Transverse colon (tissue), 4 donors: ENCODE measurements around the gene STXBP5L. TPM values are rescaled to one million over a fixed set of nuclear protein-coding genes. Genes with fewer than 3 reads are reported as not detected.
"Not testable (repeated sequence)": the region's sequence is repeated elsewhere in the genome, so short reads cannot be mapped to it uniquely, and the experiment has no call there.

ENCODE experiments used
- DNase-seq: peaks from one replicate; pipeline ENCODE4 v3.0.0-alpha.2; 2019
- H3K27ac ChIP-seq, 4 donors: fragments of 200-600 bp; sonication (generic); 2 replicates each; pipeline ENCODE4 v1.5.1; 2016 to 2018; ENCODE audit warnings: inconsistent platforms in 4 of 4
- H3K27me3 ChIP-seq: fragments of 200-600 bp; sonication (generic); 2 replicates; pipeline ENCODE4 v1.5.1; 2017; ENCODE audit warnings: inconsistent platforms
- H3K36me3 ChIP-seq, 4 donors: fragments of 200-600 bp; sonication (generic); 2 replicates each; pipeline ENCODE4 v1.5.1; 2017 to 2019; ENCODE audit warnings: inconsistent platforms in 4 of 4
- H3K4me1 ChIP-seq, 4 donors: fragments of 200-600 bp; sonication (generic); 2 replicates each; pipeline ENCODE4 v1.5.1; 2017 to 2020; ENCODE audit warnings: inconsistent platforms in 4 of 4
- H3K4me3 ChIP-seq, 4 donors: fragments of 200-600 bp; sonication (generic); 1 replicate in 1 of 4; 2 replicates in 3 of 4; pipeline versions ENCODE4 v1.5.1 to v1.6.1; 2017 to 2019; ENCODE audit warnings: inconsistent platforms in 4 of 4
- H3K9me3 ChIP-seq, 2 donors: fragments of 200-600 bp; sonication (generic); 2 replicates each; pipeline ENCODE4 v1.5.1; 2017 to 2019; ENCODE audit warnings: inconsistent platforms in 2 of 2
- EP300 ChIP-seq: sonication (generic); formaldehyde crosslinking; IDR thresholded peaks from one replicate; pipeline ENCODE4 v1.6.1; 2017; ENCODE audit warnings: antibody characterized with exemption, low read depth
- POLR2A ChIP-seq: fragments of 450-650 bp; IDR thresholded peaks from one replicate; pipeline ENCODE4 v1.6.1; 2016; ENCODE audit warnings: antibody characterized with exemption, mild to moderate bottlenecking, moderate library complexity
- POLR2AphosphoS5 ChIP-seq, 3 donors: sonication (generic); formaldehyde crosslinking; IDR thresholded peaks; one replicate each; pipeline ENCODE4 v1.6.1; 2016; ENCODE audit warnings: antibody characterized with exemption in 3 of 3
- WGBS, 2 donors: methylation state at CpG; one replicate each; pipeline ENCODE4 v1.1.5; 2018; ENCODE audit warnings: low coverage in 1 of 2; 5-methylcytosine and 5-hydroxymethylcytosine counted together
- in situ Hi-C, 4 donors: fragments of 200-750 bp; cut with MboI; loops; one replicate each; pipeline versions ENCODE4 v1.15.0 to v1.15.1; 2017; ENCODE audit warnings: low sequenced_read_pairs in 3 of 4, low pct_ligation_motif_present in 1 of 4, low pct_unique_long_range_greater_than_20kb in 1 of 4
- intact Hi-C: fragments of 100-400 bp; cut with DNase I; formaldehyde crosslinking; loops from one replicate; pipeline ENCODE4 v1.15.1; 2023; ENCODE audit warnings: low total_unique reads
- total RNA-seq, 4 donors: library from RNA; depleted of rRNA; stranded (reverse); fragments of >200 nt; gene quantifications; one replicate each; pipeline ENCODE4 v1.1.0, GENCODE V29; 2016
- TF ChIP-seq, protein P1 (sequence below), 5 experiments: fragments of 200-600 bp in 3 of 5; fragments of 450-650 bp in 2 of 5; sonication (generic) in 3 of 5; IDR thresholded peaks; 1 replicate in 2 of 5; 2 replicates in 3 of 5; pipeline ENCODE4 v1.5.1; 2016 to 2017; ENCODE audit warnings: antibody characterized with exemption in 5 of 5, inconsistent platforms in 3 of 5, mild to moderate bottlenecking in 2 of 5, moderate library complexity in 1 of 5

Gene STXBP5L
- total RNA-seq, 4 donors from 2014 or later, result 0.40 to 9.4 (median 1.3) TPM

DNA sequence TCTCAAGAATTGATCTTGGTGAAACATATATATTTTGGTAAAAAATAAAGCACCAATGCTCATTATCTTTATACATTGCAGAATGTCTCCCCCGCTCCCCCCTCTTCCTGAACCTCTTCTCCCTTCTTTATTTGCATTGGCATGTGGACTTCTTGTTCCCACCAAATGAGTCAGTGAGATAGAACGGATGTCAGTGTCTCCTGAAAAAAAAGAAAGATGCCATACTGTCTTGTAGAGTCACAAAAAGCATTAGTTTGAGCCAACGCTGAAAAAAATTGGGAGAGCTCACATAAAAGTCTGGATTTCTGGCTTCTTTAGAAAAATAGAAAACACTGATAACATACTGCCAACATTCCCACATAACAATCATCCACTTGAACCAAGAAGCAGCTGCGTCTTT is 32.0 kb upstream of the STXBP5L start:
- in situ Hi-C loops, result no loop called here
- Histone ChIP-seq H3K9me3 (no peaks in the 10 kb centered on the region), H3K36me3 (no peaks in the 10 kb centered on the region), H3K4me3 (no peak overlapping the region), H3K27me3 (no peaks in the 10 kb centered on the region), H3K27ac (no peak overlapping the region), H3K4me1 (no peaks in the 10 kb centered on the region)
- 54 to 79% methylated on average over 4 of the region's 4 CpGs for WGBS, 2 donors
- no peak for TF ChIP-seq POLR2AphosphoS5 (IDR thresholded peaks at IDR 0.05)
- no peak for TF ChIP-seq POLR2A
- TF ChIP-seq EP300, result no peak
- TF ChIP-seq, protein P1, sequence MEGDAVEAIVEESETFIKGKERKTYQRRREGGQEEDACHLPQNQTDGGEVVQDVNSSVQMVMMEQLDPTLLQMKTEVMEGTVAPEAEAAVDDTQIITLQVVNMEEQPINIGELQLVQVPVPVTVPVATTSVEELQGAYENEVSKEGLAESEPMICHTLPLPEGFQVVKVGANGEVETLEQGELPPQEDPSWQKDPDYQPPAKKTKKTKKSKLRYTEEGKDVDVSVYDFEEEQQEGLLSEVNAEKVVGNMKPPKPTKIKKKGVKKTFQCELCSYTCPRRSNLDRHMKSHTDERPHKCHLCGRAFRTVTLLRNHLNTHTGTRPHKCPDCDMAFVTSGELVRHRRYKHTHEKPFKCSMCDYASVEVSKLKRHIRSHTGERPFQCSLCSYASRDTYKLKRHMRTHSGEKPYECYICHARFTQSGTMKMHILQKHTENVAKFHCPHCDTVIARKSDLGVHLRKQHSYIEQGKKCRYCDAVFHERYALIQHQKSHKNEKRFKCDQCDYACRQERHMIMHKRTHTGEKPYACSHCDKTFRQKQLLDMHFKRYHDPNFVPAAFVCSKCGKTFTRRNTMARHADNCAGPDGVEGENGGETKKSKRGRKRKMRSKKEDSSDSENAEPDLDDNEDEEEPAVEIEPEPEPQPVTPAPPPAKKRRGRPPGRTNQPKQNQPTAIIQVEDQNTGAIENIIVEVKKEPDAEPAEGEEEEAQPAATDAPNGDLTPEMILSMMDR (IDR thresholded peaks at IDR 0.05), result no peak
- DNase-seq, result no peak
- intact Hi-C loops, result no loop called here

- Histone ChIP-seq H3K4me3 (no peak overlapping the region), H3K9me3 (no peaks in the 10 kb centered on the region), H3K4me1 (no peaks in the 10 kb centered on the region), H3K36me3 (no peaks in the 10 kb centered on the region), H3K27me3 (no peaks in the 10 kb centered on the region), H3K27ac (no peak overlapping the region)
- TF ChIP-seq, protein P1 (IDR thresholded peaks at IDR 0.05), result no peak
- TF ChIP-seq POLR2A (no peak), EP300 (no peak), POLR2AphosphoS5 (IDR thresholded peaks at IDR 0.05) (no peak)
- 47 to 59% methylated on average over 3 to 4 of the region's 4 CpGs for WGBS, 2 donors
- no peak for DNase-seq
- intact Hi-C loops (no loop called here), in situ Hi-C loops (no loop called here)
These were observed 28.6 kb upstream of the STXBP5L start for GRCh38 chr3:120879411-120879810.

DNA sequence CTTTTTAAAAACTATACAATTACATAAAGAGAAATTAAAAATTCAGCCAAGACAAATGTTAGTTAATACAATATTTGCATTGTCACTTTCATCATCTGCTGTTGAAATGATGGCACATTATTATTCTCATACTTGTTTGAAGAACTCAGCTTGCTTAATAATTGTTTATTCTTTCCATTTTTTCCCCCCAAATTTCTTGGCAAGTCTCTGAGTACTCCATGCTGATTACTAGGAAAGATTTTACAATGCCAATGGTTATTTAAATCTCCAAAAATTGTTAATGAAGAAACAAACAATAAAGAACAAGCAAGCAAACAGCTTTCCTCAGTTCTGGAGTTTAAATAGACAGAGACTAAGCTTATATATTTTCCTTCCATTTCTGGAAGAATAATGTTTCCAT is 15.1 kb upstream of the STXBP5L start:
- intact Hi-C loops, result no loop called here
- Histone ChIP-seq H3K27me3 (no peaks in the 10 kb centered on the region), H3K36me3 (no peaks in the 10 kb centered on the region), H3K4me3 (no peak overlapping the region), H3K9me3 (no peaks in the 10 kb centered on the region), H3K27ac (no peak overlapping the region), H3K4me1 (peaks cover 0 to 11% (median 0%) of the 10 kb centered on the region in 4 donors)
- in situ Hi-C loops, result no loop called here
- DNase-seq, result no peak
- no peak for TF ChIP-seq POLR2A

- DNase-seq, result no peak
- Histone ChIP-seq H3K4me1 (peaks cover 0 to 11% (median 0%) of the 10 kb centered on the region in 4 donors), H3K27ac (no peak overlapping the region), H3K9me3 (no peaks in the 10 kb centered on the region), H3K36me3 (no peaks in the 10 kb centered on the region), H3K27me3 (no peaks in the 10 kb centered on the region), H3K4me3 (no peak overlapping the region)
- WGBS, 2 donors, result 3% methylated on average over 5 of the region's 5 CpGs
- intact Hi-C loops, result loop anchor here (2.0 kb wide), 1 partner anchor 14 kb away; the partner anchor contains the start of gene STXBP5L
- in situ Hi-C loops, result no loop called here
- no peak for TF ChIP-seq POLR2A
- TF ChIP-seq, protein P1 (IDR thresholded peaks at IDR 0.05), result no peak
- TF ChIP-seq EP300, result no peak
- no peak for TF ChIP-seq POLR2AphosphoS5 (IDR thresholded peaks at IDR 0.05)
These were observed 13.5 kb upstream of the STXBP5L start for GRCh38 chr3:120894316-120895057.

- H3K4me3 ChIP-seq, DNase-seq, H3K27ac ChIP-seq, H3K27me3 ChIP-seq, H3K36me3 ChIP-seq, in situ Hi-C loops, H3K9me3 ChIP-seq, H3K4me1 ChIP-seq, intact Hi-C loops: not testable (repeated sequence)
- 98% methylated on average over 6 of the region's 6 CpGs; no CpG with 5 or more reads in 1 of the 2 donors for WGBS, 2 donors
These were observed 6.3 kb upstream of the STXBP5L start for GRCh38 chr3:120901716-120902115.
